ENCODE results near the gene MBL2.

MBL2 gene

DNA sequence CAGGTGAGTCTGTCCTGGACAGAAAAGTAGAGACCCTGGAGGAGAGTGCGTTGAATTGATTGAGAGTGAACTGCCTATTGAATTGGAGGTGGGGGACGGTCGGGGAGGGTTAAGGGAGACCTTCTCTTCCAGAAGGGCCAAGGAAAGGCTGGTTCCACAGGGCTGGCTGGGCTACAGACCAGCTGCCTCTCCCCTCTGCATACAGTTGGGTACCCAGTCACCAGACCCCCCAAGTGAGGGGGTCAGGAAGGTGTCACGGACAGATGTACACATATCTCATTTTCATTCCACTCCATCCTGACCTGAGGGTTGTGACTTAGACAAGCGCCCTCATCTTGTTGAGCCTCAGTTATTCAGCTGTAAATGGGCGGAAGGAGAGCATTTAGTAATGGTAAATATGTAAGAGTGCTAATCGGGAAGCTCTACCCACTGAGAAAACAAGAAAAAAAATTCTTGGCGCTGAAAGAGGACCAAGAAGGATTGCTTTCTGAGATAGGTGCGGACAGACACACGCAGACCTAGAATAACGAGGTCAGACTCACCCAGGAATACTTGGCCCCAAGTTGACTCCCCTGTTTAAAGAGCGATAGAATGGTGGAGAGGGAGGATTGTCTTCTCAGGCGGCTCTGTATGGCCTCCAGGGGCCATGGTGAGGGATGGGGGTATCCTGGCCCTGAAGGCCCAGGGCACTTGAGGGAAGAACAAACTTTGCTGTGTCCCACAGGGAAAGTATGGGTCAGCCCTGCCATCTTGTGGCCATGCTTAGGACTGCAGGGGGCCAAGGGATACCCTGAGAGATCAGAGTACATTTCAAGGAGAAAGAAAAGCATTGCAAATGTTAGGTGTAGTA, 7.2 kb upstream of the MBL2 start:
- CTCF ChIA-PET = interaction anchor here (0.7 to 3.6 kb wide), 7 partner anchors 10 to 472 kb away, joined by 3 to 22 read pairs (median 3); no protein-coding TSS in a partner anchor
- H3K9me3 Mint-ChIP-seq = no peaks in the 10 kb centered on the region
- no peak overlapping the region for H3K27ac Mint-ChIP-seq

GRCh38 chr10:52778511-52779392, 6.2 kb upstream of the MBL2 start:
- no peak for DNase-seq
- CTCF ChIA-PET = interaction anchor here (3.3 to 3.6 kb wide), 2 partner anchors 37 to 134 kb away, joined by 15 to 22 read pairs; no protein-coding TSS in a partner anchor
- no peaks in the 10 kb centered on the region for H3K36me3 Mint-ChIP-seq

More for the DNA sequence above, 7.2 kb upstream of the MBL2 start:
- Mint-ChIP-seq H3K27me3 (no peaks in the 10 kb centered on the region), H3K4me3 (no peak overlapping the region), H3K4me1 (no peaks in the 10 kb centered on the region), H3K36me3 (no peaks in the 10 kb centered on the region)
- peak; percentile 58 for DNase-seq

DNA sequence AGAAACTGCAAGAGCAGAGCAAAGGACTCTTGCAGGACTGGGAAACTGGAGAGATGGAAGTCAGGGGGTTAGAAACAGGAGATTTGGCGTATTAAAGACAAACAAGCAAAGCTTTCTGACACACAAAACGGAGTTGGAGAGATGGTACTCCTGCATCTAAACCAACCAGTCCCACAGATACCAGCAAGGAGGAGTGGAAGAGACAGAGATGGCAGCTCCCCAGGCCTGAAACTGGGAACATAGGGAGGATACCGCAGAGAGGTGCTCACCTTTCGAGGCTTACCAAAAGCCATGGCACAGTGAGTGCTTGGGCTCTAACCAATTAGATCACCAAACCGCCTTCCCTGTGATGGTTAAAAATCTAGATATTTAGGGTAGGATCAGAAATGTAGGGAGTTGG, 4.8 kb upstream of the MBL2 start:
- CTCF ChIA-PET = interaction anchor here (1.0 to 3.6 kb wide), 2 partner anchors 37 to 133 kb away, joined by 7 to 22 read pairs; no protein-coding TSS in a partner anchor

More at GRCh38 chr10:52778511-52779392, 6.2 kb upstream of the MBL2 start:
- no peaks in the 10 kb centered on the region for H3K4me1 Mint-ChIP-seq
- H3K4me3 Mint-ChIP-seq = no peak overlapping the region
- no peaks in the 10 kb centered on the region for H3K9me3 Mint-ChIP-seq
- no peak overlapping the region for H3K27ac Mint-ChIP-seq
- no peaks in the 10 kb centered on the region for H3K27me3 Mint-ChIP-seq

GRCh38 chr10:52776471-52776903, 3.9 kb upstream of the MBL2 start:
- CTCF ChIA-PET = no interaction called here

More for the DNA sequence above, 4.8 kb upstream of the MBL2 start:
- Mint-ChIP-seq H3K27ac (no peak overlapping the region), H3K27me3 (no peaks in the 10 kb centered on the region), H3K9me3 (no peaks in the 10 kb centered on the region), H3K4me1 (no peaks in the 10 kb centered on the region), H3K36me3 (no peaks in the 10 kb centered on the region), H3K4me3 (no peak overlapping the region)
- DNase-seq = no peak

GRCh38 chr10:52775132-52775647, 2.6 kb upstream of the MBL2 start:
- Mint-ChIP-seq H3K27me3 (no peaks in the 10 kb centered on the region), H3K4me3 (no peak overlapping the region), H3K4me1 (no peaks in the 10 kb centered on the region), H3K27ac (peak overlapping the region; percentile 64), H3K9me3 (no peaks in the 10 kb centered on the region), H3K36me3 (no peaks in the 10 kb centered on the region)
- CTCF ChIA-PET = no interaction called here
- DNase-seq = no peak

More at GRCh38 chr10:52776471-52776903, 3.9 kb upstream of the MBL2 start:
- Mint-ChIP-seq H3K4me3 (no peak overlapping the region), H3K36me3 (no peaks in the 10 kb centered on the region), H3K4me1 (no peaks in the 10 kb centered on the region), H3K9me3 (no peaks in the 10 kb centered on the region), H3K27me3 (no peaks in the 10 kb centered on the region), H3K27ac (no peak overlapping the region)
- no peak for DNase-seq

GRCh38 chr10:52774600-52775106, 2.1 kb upstream of the MBL2 start:
- no peaks in the 10 kb centered on the region for H3K4me1 Mint-ChIP-seq
- H3K27ac Mint-ChIP-seq = no peak overlapping the region
- no peak for DNase-seq
- no peaks in the 10 kb centered on the region for H3K36me3 Mint-ChIP-seq
- H3K4me3 Mint-ChIP-seq = no peak overlapping the region
- H3K27me3 Mint-ChIP-seq = no peaks in the 10 kb centered on the region
- CTCF ChIA-PET = no interaction called here
- H3K9me3 Mint-ChIP-seq = no peaks in the 10 kb centered on the region

DNA sequence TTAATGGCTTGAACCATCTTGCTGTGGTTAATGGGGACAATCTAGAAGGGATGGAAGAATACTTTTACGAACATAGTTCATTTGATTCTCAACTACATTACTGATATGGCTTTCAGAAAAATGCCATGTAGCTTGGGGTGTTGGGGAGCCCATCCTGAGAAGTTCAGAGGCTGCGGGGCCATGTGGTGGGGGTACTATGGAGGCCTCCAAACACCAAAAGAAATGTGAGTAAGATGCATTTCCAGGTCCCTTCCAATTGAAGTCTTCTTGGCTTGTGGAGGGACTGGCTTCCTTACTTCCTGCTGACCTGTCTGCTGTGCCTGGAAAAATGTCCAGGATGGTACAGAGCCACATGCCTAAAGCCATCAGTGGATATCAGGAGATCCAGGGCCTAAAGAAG, 1.6 kb upstream of the MBL2 start:
- CTCF ChIA-PET = no interaction called here
- Mint-ChIP-seq H3K9me3 (no peaks in the 10 kb centered on the region), H3K4me1 (no peaks in the 10 kb centered on the region), H3K36me3 (no peaks in the 10 kb centered on the region), H3K27me3 (no peaks in the 10 kb centered on the region), H3K4me3 (no peak overlapping the region), H3K27ac (no peak overlapping the region)
- DNase-seq = no peak

DNA sequence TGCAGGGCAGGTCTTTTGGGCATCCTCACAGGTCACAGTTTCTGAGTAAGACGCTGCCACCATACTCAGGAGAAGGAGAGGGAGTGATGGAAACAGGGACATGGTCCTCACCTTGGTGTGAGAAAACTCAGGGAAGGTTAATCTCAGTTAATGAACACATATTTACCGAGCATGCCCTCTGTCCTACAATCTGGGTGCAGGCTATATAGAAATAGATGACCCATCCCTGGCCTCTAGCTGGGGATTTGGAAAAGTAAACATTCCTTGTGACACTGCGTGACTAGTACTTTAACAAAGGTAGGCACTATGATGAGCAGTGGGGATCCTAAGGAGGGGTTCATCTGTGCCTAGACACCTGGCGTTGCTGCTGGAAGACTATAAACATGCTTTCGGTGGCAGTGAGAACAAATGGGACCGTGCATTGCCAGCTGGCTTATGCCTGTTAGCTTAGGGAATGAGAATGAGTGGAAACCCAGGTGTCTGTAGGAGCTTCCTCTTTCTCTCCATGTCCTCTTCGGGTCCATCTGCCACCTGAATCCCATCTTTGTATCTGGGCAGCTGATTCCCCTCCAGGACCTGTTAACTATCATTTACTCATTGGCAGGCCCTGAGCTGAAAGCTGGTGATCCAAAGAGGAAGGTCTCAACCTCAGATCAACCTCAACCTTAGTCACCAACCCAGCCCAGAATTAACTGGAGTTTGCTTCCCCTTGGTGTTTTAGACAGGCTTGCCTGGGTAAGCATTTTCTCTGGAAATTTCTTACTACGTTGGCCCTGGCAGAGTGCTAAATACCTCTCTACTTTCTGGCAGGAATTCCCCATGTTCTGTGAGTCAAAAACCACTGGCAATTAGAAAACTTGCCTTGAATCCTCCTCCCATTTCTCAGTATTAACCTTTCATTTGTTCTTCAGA, 794 bp downstream of the MBL2 start:
- H3K4me3 Mint-ChIP-seq = no peak overlapping the region
- CTCF ChIA-PET = no interaction called here
- no peaks in the 10 kb centered on the region for H3K27me3 Mint-ChIP-seq
- no peaks in the 10 kb centered on the region for H3K9me3 Mint-ChIP-seq
- no peak for DNase-seq
- no peaks in the 10 kb centered on the region for H3K4me1 Mint-ChIP-seq
- no peak overlapping the region for H3K27ac Mint-ChIP-seq
- no peaks in the 10 kb centered on the region for H3K36me3 Mint-ChIP-seq

DNA sequence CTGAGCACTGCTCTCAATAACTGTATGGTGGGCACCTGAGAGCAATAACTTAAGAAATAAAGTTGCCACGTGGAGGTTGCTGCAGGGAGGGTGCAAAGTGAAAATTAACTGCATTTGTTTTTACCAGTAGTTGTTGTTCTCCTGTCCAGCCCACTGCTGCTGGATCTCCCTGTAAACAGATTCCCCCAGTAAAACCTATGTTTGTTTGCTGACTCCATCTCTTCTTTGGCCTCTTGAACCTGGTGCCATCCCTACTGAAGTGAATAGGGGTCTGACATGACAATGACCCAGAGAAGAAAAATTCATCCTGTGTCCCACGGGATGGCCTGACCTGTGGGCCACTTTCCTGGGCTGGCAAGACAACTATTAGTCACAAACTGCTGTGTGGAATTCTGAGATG, 1.7 kb downstream of the MBL2 start:
- Mint-ChIP-seq H3K27ac (no peak overlapping the region), H3K9me3 (no peaks in the 10 kb centered on the region), H3K4me3 (no peak overlapping the region), H3K4me1 (no peaks in the 10 kb centered on the region), H3K27me3 (no peaks in the 10 kb centered on the region), H3K36me3 (no peaks in the 10 kb centered on the region)
- no peak for DNase-seq
- CTCF ChIA-PET = no interaction called here

- no peak overlapping the region for H3K4me3 Mint-ChIP-seq
- no peaks in the 10 kb centered on the region for H3K9me3 Mint-ChIP-seq
- H3K36me3 Mint-ChIP-seq = no peaks in the 10 kb centered on the region
- no peak for DNase-seq
- no peaks in the 10 kb centered on the region for H3K4me1 Mint-ChIP-seq
- no peaks in the 10 kb centered on the region for H3K27me3 Mint-ChIP-seq
- H3K27ac Mint-ChIP-seq = no peak overlapping the region
- CTCF ChIA-PET = interaction anchor here (0.9 to 2.2 kb wide), 2 partner anchors 10 to 11 kb away, joined by 3 to 5 read pairs; no protein-coding TSS in a partner anchor
Observed at GRCh38 chr10:52769966-52770365, 2.6 kb downstream of the MBL2 start.

- CTCF ChIA-PET = no interaction called here
- no peak overlapping the region for H3K4me3 Mint-ChIP-seq
- H3K4me1 Mint-ChIP-seq = no peaks in the 10 kb centered on the region
- no peaks in the 10 kb centered on the region for H3K9me3 Mint-ChIP-seq
- H3K36me3 Mint-ChIP-seq = no peaks in the 10 kb centered on the region
- no peaks in the 10 kb centered on the region for H3K27me3 Mint-ChIP-seq
- no peak for DNase-seq
- no peak overlapping the region for H3K27ac Mint-ChIP-seq
Observed at GRCh38 chr10:52768001-52768532, 4.5 kb downstream of the MBL2 start.

DNA sequence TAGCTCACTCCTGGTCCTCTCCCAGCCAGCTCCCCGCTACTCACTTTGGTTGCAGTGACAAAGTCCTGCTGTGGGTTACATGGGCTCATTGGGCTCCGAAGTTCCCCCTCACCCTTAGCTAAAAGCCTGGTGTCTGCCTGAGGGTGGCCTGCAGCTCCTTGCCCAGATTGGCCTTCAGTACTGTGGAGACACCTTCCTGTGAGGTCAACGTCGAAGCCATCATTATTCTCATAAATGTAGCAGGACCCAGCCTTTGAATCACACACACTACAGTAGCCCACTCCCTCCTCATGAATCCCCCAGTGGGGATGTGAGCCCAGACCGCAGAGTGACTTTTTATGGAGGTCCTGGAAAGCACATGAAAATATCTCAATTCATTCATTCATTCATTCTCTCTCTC, 10.5 kb downstream of the MBL2 start:
- CTCF ChIA-PET = no interaction called here
- DNase-seq = no peak
- Mint-ChIP-seq H3K36me3 (no peaks in the 10 kb centered on the region), H3K27me3 (no peaks in the 10 kb centered on the region), H3K4me1 (no peaks in the 10 kb centered on the region), H3K4me3 (no peak overlapping the region), H3K27ac (no peak overlapping the region), H3K9me3 (no peaks in the 10 kb centered on the region)

DNA sequence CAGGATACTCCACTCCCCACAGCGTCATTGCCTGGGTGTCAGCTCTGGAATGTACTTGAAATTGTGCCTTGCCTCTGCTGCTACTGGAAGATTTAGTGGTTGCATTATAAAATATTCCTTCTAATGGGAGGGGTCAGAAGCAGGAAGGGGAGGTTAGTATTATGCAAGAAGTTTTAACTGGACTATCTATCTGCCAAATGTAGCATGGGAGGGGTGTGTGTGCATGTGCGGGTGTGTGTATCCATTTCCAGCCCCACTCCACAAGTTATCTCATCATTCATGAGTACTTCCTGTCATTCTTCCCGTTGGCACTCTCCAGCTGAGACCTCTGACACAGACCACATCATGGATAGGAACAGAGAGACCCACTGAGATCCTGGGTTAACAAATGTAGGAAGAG, 13.4 kb downstream of the MBL2 start:
- H3K27me3 Mint-ChIP-seq = no peaks in the 10 kb centered on the region
- H3K36me3 Mint-ChIP-seq = no peaks in the 10 kb centered on the region
- no peaks in the 10 kb centered on the region for H3K9me3 Mint-ChIP-seq
- no peak for DNase-seq
- CTCF ChIA-PET = no interaction called here
- H3K27ac Mint-ChIP-seq = no peak overlapping the region
- H3K4me3 Mint-ChIP-seq = no peak overlapping the region
- H3K4me1 Mint-ChIP-seq = no peaks in the 10 kb centered on the region

Measured in activated naive CD4-positive, alpha-beta T cell treated with anti-CD3 and anti-CD28 coated beads, Interleukin-2, amount 10 ng/mL, durations not matched to agents 7 days and 5 days (primary cell).